ENCODE results near the gene CNTN5.

Gene CNTN5

DNA sequence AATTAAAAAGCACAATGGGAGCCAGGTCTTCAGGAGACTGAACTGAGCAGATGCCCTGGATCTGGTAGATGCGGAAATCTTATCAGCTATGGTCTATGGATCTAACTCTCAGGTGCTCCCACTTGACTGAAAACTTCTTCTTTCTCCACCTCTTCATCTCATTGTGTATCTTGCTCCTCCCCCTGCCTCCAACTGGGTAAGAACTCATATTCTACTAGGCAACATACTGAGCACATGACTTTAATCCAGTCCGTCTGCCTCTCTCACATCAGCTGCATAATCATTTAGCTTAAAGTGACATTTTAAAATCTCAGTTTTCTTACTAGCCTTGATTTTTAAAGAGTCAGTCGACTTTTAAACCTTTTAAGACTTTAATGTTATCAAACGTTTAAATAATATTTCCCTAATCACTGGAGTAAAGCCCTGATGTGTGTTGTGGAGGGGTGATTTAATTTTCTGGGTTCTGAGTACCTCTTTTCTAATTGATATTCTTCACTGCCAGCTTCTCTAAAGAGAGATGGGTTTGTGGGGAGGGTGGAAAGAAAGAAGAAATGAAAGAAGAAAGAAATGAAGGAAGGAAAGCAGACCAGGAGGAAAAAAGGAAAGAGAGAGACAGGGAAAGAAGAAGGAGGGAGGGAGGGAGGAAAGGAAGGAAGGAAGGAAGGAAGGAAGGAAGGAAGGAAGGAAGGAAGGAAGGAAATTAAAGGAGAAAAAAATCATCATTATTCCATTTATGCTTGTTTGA is 1073.5 kb downstream of the CNTN5 start:
- DNase-seq (ENCODE audit: low spot score): no peak

DNA sequence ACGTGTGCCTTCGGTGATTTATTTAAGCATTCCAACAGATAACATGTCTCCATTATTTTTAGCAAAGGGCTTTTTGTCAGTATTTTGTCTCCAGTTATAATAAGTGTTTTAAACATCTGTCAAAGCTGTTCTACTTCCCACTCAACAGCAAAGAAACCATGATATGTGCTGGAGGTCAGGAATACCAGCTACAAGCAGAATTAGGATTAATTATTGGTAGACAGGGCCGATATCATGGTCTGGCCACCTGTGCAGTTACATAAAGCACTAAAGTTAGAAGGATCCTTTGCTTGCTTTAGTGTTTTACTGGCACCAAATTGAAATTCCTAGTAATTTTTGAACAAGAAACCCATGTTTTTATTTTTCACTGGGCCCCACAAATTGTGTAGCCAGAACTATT is 1075.1 kb downstream of the CNTN5 start:
- DNase-seq (ENCODE audit: low spot score): no peak

DNA sequence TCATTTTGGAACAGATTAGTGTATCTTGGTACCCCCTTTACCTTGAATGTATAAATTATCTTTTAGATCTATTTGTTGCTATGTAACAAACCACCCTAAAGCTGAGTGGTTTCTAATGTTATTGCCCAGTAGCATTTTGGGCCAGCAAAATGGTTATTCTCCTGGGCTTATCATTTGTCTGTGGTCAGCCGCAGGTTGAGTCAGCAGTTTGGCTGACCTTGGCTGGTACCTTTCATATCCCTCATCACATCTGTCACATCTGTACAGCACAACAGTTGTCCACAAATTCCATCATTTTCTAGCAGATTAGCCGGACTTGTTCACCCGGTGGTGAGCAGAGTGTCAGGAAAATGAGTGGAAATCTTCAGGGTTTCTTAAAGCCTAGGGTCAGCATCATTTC is 1077.8 kb downstream of the CNTN5 start:
- DNase-seq (ENCODE audit: low spot score): no peak

DNA sequence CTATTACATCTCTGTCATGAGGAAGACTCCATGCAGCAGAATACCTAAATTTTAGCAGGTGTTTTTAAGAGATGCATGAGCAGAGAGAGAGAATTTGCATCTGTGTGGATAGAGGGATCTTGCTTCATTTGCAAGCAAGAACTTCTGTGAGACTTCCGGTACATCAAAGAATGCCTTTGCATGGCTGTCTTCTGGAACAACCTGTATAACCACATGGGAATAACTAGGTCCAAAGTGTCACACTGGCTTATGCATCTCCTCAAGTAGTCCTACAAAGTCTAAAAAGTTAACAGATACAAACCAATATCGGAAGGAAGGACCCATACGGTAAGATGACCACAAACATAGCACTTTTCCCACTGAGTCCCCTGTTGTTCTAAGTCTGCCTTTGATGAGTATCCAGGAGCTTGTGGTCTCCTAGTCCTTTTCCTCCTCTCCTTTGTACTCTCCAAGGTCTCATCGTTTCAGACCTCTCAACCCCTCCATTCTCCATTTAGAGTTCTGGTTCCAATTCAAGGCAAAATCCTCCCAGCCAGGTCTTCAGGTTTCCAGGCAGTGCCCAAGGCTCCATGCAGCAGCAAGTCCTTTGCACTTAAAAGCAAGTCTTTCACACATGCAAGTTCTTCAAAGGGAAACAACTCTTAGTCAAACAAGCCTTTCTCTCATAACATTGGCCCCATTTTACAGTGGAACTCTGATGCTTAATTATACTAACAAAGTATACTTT is 1084.7 kb downstream of the CNTN5 start:
- no peak for DNase-seq (ENCODE audit: low spot score)

DNA sequence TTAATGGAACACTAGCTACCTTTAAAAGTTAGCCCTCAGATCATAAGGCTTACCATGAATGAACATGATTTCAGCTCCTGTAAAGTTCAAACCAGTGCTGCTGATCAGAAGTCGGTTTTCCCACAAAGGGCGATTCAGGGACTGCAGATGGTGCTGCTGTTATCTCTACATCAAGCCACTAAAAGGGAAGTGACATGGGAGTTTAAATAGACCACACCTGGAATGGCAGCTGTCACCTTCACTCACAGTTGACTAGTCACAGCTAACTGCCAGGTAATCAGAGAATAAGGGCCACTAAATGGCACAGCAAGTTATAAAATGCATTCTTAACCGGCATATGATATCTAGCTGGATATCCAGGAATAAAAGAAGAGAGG is 1085.2 kb downstream of the CNTN5 start:
- no peak for DNase-seq (ENCODE audit: low spot score)

DNA sequence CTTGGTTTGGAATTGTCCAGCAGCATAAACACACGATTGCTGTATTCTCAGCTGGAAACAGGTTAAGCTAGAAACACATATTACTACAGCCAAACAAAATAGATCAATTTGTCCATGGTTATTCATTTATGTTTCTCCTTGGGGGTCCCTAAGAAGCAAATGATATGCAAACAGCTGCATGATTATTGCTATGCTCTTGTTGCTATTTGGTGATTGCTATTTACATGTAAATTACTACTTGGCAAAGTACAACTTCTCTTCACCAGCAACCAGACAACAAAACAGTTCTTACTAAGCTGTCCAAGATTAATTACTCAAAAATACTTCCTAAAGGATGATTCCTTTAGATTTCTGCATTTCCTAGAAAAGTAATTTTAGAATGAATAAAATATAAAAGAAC is 1098.4 kb downstream of the CNTN5 start:
- DNase-seq (ENCODE audit: low spot score): no peak

- DNase-seq (ENCODE audit: low spot score): no peak
These were observed 1112.4 kb downstream of the CNTN5 start for GRCh38 chr11:100133114-100133513.

- DNase-seq (ENCODE audit: low spot score): no peak
These were observed 1120.5 kb downstream of the CNTN5 start for GRCh38 chr11:100141201-100141600.

DNA sequence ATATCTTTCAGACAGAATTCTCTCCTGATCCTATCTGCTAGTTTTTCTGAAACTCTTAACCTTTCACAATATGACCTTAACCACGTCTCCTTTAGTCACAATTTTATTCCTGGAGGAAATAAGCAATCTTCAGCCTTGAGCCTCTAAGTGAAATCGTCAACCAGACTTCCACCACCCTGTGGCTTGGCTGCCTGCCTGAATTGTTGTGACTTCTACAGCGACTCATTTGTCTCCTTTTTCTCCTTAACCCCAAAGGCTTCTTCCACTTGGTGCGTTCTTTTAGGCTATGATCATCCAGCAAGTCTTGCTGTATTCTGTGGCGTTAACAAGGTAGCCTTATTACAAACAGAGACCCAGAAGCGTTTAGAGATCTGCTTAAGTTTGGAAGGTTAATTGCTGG is 1131.2 kb downstream of the CNTN5 start:
- DNase-seq (ENCODE audit: low spot score): no peak

- no peak for DNase-seq (ENCODE audit: low spot score)
These were observed 1132.0 kb downstream of the CNTN5 start for GRCh38 chr11:100152766-100153165.

- DNase-seq (ENCODE audit: low spot score): no peak
These were observed 1142.7 kb downstream of the CNTN5 start for GRCh38 chr11:100163471-100163870.

GRCh38 chr11:100174881-100175280 is 1154.1 kb downstream of the CNTN5 start:
- no peak for DNase-seq (ENCODE audit: low spot score)

GRCh38 chr11:100176456-100176855 is 1155.7 kb downstream of the CNTN5 start:
- DNase-seq (ENCODE audit: low spot score): no peak

- no peak for DNase-seq (ENCODE audit: low spot score)
These were observed 1156.9 kb downstream of the CNTN5 start for GRCh38 chr11:100177651-100178050.

DNA sequence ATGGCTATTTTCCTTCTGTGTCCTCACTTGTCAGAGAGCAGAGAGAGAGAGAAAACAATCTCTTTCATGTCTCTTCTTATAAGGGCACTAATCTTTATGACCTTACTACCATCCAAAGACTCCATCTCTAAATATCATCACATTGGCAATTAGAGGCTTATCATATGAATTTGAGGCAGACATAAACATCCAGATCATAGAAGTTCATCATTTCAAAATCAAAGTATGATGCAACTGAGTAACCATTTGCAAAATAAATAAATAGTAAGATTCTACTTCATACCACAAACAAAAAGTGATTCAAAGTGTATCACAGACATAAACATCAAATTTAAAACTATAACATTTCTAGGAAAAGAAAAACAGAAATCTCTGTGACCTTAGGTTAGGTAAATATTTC is 1161.6 kb downstream of the CNTN5 start:
- no peak for DNase-seq (ENCODE audit: low spot score)

- DNase-seq (ENCODE audit: low spot score): no peak
These were observed 1162.2 kb downstream of the CNTN5 start for GRCh38 chr11:100182927-100183326.

DNA sequence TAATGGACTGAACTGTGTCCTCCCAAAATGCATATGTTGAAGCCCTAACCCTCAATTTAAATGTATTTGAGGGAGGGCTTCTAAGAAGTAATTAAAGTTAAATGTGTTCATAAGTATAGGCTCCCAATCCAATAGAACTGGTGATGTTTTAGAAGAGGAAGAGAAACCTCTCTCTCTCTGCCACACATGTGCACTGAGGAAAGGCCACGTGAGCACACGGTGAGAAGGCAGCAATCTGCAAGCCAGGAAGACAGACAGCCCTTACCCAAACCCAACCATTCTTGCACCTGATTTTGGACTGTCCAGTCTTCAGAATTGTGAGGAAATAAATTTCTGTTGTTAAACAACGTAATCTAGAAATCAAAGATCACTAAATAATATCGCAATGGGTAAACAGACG is 1164.8 kb downstream of the CNTN5 start:
- DNase-seq (ENCODE audit: low spot score): no peak

DNA sequence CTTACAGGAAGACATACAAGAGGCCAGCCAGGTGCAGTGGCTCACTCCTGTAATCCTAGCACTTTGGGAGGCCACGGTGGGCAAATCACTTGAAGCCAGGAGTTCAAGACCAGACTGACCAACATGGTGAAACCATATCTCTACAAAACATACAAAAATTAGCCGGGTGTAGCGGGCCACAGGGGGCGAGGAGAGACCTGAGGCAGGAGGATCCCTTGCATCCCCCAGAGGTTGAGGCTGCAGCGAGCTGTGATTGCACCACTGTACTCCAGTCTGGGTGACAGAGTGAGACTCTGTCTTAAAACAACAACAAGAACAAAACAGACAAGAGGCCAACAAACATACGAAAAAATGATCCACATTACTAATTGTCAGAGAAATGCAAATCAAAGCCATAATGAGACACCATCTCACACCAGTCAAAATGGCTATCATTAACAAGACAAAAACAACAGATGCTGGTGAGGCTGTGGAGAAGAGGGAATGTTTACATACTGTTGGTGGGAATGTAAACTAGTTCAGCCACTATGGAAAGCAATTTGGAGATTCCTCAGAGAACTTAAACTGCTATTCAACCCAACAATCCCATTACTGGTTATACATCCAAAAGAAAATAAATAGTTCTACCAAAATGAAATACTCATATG is 1167.5 kb downstream of the CNTN5 start:
- no peak for DNase-seq (ENCODE audit: low spot score)

DNA sequence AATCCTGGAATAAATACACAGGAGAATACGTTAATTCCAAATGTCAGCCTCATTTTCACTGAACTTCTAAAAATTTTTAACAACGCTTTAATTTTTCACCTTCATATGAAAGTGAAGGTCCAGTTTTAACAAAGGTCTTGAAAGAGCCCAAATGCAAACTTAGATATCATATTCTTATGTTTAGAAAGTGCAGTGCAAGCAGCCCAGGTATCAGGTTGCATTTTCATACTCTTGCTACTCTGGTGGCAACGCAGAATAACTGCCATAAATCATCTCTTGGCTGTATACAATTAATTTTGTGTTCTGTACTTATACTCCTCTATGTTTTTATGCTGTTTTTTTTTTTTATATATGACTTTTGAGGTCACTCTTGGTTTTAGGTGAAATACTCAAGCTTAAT is 1169.6 kb downstream of the CNTN5 start:
- no peak for DNase-seq (ENCODE audit: low spot score)

GRCh38 chr11:100192181-100192580 is 1171.4 kb downstream of the CNTN5 start:
- no peak for DNase-seq (ENCODE audit: low spot score)

GRCh38 chr11:100203789-100204188 is 1183.0 kb downstream of the CNTN5 start:
- no peak for DNase-seq (ENCODE audit: low spot score)

- no peak for DNase-seq (ENCODE audit: low spot score)
These were observed 1185.2 kb downstream of the CNTN5 start for GRCh38 chr11:100205926-100206325.

- no peak for DNase-seq (ENCODE audit: low spot score)
These were observed 1187.5 kb downstream of the CNTN5 start for GRCh38 chr11:100208207-100208606.
